GM18520 (cell line): ENCODE results near the gene MTF2.

ENCODE experiments used
- ATAC-seq: cut with Tn5 transposase; IDR thresholded peaks from one replicate; pipeline ENCODE4 v1.9.1; 2021; ENCODE audit not compliant: unreplicated experiment

MTF2 gene

DNA sequence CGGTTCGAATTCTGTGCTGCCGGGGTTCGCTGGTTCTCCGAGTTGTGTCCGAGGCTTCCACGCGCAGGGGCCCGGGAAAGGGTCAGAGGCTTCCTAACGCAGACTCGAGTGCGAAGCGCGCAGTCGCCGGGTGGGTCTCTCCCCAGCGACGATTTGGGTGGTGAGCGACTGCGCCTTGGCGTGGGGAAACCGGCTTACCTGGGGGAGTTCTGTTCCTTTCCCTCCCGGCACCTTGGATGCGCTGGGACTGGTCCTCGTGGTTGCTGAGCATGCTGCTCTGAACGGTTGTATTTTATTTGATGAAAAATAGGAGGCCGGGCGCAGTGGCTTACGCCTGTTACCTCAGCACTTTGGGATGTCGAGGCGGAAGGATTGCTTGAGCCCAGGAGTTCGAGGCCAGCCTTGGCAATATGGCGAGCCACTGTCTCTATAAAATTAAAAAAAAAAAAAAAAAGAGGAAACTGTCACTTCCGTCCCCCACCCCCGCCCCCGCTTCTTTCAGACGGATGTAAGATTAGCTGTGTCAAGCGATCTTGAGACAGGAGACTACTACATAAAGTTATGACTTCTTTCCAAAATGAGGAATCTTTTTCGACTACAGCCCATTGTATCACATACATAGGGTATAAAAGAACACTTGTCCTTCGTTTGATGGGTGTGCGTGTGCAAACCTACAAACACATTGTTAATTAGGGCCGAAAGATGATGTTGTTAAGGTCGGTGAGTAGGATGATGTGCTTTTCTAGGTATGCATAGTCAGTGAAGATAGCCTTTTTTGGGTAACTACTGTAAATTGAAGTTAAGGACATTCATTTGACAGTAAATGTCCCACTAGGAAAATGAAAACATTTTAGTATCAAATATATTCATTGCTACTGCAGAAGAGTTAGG is 101.9 kb downstream of the MTF2 start, which contains the start of gene CCDC18:
TSS of gene CCDC18 (plus strand) at position 2 of the 891 bp plus-strand sequence. CDS start 2,638 bp downstream, outside the sequence.
- ATAC-seq = no peak

GRCh38 chr1:93186667-93187066 is 107.6 kb downstream of the MTF2 start:
- ATAC-seq = no peak
